Osteoblast (primary cell): ENCODE results near the gene ELOA. TPM values are rescaled to one million over a fixed set of nuclear protein-coding genes. Genes with fewer than 3 reads are reported as not detected.
"Not testable (repeated sequence)": the region's sequence is repeated elsewhere in the genome, so short reads cannot be mapped to it uniquely, and the experiment has no call there.

ENCODE experiments used
- DNase-seq: peaks from one replicate; pipeline ENCODE4 v3.0.0; 2011; ENCODE audit warnings: low spot score, mixed read lengths; ENCODE audit not compliant: insufficient read length; ENCODE audit errors: missing footprints
- H2AFZ ChIP-seq: 2 replicates; pipeline ENCODE4 v1.6.0; 2011; ENCODE audit warnings: mild to moderate bottlenecking, low read length
- H3K27ac ChIP-seq: 2 replicates; pipeline ENCODE4 v1.5.1; 2011; ENCODE audit warnings: mild to moderate bottlenecking, low read depth, low read length, moderate library complexity
- H3K27me3 ChIP-seq: 2 replicates; pipeline ENCODE4 v1.6.0; 2012; ENCODE audit warnings: mild to moderate bottlenecking, control low read depth, inconsistent platforms, low read length, moderate library complexity; ENCODE audit not compliant: insufficient read depth
- H3K36me3 ChIP-seq: 2 replicates; pipeline ENCODE4 v1.5.1; 2011; ENCODE audit warnings: mild to moderate bottlenecking, low read length, control low read depth, moderate library complexity; ENCODE audit not compliant: insufficient read depth
- H3K4me1 ChIP-seq: 2 replicates; pipeline ENCODE4 v1.5.1; 2011; ENCODE audit warnings: mild to moderate bottlenecking, low read length, control low read depth, moderate library complexity; ENCODE audit not compliant: insufficient read depth
- H3K4me2 ChIP-seq: 2 replicates; pipeline ENCODE4 v1.6.0; 2011; ENCODE audit warnings: mild to moderate bottlenecking, low read length; ENCODE audit not compliant: insufficient read depth
- H3K4me3 ChIP-seq: fragments of 200-600 bp; sonication (generic); 3 replicates; pipeline ENCODE4 v1.5.1; 2012; ENCODE audit warnings: mild to moderate bottlenecking, low read length, inconsistent platforms; ENCODE audit not compliant: insufficient read depth
- H3K79me2 ChIP-seq: 2 replicates; pipeline ENCODE4 v1.6.0; 2012; ENCODE audit warnings: mild to moderate bottlenecking, low read length, control low read depth, inconsistent platforms; ENCODE audit not compliant: insufficient read depth
- H3K9me3 ChIP-seq: 2 replicates; pipeline ENCODE4 v1.5.1; 2011; ENCODE audit warnings: low read depth, low read length, control low read depth
- H4K20me1 ChIP-seq: 2 replicates; pipeline ENCODE4 v1.6.0; 2012; ENCODE audit warnings: mild to moderate bottlenecking, low read length, control low read depth; ENCODE audit not compliant: insufficient read depth
- total RNA-seq: library from RNA; depleted of rRNA; stranded (reverse); fragments of >200 nt; gene quantifications from 2 replicates; pipeline ENCODE4 v1.2.3, GENCODE V29; 2012
- TF ChIP-seq, protein P1 (sequence below): IDR thresholded peaks from 2 replicates; pipeline ENCODE4 v1.5.1; 2011; ENCODE audit warnings: mild to moderate bottlenecking, low read depth, low read length, moderate library complexity; ENCODE audit errors: extremely low read depth

Gene ELOA
- total RNA-seq, 1 donor, result 42.0 TPM

DNA sequence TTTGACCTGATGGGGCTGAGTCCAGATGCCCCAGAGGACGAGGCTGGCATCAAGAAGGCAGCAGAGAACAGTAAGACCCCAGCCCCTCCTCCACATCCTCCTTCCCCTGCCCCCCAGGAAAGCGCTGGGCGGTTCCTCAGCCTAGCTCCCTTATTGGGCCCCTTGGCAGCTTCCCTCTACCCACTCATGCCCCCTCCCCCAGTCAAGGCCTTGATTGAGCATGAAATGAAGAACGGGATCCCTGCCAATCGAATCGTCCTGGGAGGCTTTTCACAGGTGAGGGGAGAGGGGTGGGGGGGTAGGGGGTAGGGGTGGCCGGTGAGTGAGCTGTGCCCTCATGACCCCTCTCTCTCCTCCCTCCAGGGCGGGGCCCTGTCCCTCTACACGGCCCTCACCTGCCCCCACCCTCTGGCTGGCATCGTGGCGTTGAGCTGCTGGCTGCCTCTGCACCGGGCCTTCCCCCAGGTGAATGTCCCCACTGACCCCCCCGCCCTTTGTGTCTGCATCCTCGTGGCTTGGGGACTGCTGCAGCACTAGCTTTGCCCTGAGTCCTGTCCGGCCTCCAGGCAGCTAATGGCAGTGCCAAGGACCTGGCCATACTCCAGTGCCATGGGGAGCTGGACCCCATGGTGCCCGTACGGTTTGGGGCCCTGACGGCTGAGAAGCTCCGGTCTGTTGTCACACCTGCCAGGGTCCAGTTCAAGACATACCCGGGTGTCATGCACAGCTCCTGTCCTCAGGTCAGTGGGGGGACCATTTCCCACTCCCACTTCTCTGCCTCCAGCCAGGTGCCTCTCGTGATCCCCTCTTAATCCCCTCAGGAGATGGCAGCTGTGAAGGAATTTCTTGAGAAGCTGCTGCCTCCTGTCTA, 50.8 kb downstream of the ELOA start:
- H3K9me3 ChIP-seq, result no peaks in the 10 kb centered on the region

DNA sequence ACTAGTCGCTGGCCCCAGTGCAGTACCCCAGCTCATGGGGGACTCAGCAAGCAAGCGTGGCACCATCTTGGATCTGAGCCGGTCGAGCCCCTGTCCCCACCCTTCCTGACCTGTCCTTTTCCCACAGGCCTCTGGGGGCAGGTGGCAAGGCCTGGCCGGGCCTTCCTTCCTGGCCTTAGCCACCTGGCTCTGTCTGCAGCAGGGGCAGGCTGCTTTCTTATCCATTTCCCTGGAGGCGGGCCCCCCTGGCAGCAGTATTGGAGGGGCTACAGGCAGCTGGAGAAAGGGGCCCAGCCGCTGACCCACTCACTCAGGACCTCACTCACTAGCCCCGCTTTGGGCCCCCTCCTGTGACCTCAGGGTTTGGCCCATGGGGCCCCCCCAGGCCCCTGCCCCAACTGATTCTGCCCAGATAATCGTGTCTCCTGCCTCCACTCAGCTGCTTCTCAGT, 51.5 kb downstream of the ELOA start:
- not testable (repeated sequence) for H3K4me2 ChIP-seq, H3K27ac ChIP-seq, H3K4me3 ChIP-seq, H3K27me3 ChIP-seq, H4K20me1 ChIP-seq, H2AFZ ChIP-seq, H3K9me3 ChIP-seq
- Histone ChIP-seq H3K36me3 (peaks cover 37% of the 10 kb centered on the region), H3K4me1 (peaks cover 27% of the 10 kb centered on the region), H3K79me2 (peaks cover 27% of the 10 kb centered on the region)
- DNase-seq, result peak; percentile 39

More for the DNA sequence above, 50.8 kb downstream of the ELOA start:
- H3K36me3 ChIP-seq, result peaks cover 36% of the 10 kb centered on the region
- TF ChIP-seq, protein P1, sequence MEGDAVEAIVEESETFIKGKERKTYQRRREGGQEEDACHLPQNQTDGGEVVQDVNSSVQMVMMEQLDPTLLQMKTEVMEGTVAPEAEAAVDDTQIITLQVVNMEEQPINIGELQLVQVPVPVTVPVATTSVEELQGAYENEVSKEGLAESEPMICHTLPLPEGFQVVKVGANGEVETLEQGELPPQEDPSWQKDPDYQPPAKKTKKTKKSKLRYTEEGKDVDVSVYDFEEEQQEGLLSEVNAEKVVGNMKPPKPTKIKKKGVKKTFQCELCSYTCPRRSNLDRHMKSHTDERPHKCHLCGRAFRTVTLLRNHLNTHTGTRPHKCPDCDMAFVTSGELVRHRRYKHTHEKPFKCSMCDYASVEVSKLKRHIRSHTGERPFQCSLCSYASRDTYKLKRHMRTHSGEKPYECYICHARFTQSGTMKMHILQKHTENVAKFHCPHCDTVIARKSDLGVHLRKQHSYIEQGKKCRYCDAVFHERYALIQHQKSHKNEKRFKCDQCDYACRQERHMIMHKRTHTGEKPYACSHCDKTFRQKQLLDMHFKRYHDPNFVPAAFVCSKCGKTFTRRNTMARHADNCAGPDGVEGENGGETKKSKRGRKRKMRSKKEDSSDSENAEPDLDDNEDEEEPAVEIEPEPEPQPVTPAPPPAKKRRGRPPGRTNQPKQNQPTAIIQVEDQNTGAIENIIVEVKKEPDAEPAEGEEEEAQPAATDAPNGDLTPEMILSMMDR, result no peak
- H3K4me2 ChIP-seq, result no peak overlapping the region
- peak; percentile 71 for DNase-seq
- H3K79me2 ChIP-seq, result peaks cover 27% of the 10 kb centered on the region
- no peak overlapping the region for H3K4me3 ChIP-seq
- H4K20me1 ChIP-seq, result peaks cover 8% of the 10 kb centered on the region
- H3K4me1 ChIP-seq, result peaks cover 24% of the 10 kb centered on the region
- no peaks in the 10 kb centered on the region for H3K27me3 ChIP-seq
- no peak overlapping the region for H2AFZ ChIP-seq
- no peak overlapping the region for H3K27ac ChIP-seq

DNA sequence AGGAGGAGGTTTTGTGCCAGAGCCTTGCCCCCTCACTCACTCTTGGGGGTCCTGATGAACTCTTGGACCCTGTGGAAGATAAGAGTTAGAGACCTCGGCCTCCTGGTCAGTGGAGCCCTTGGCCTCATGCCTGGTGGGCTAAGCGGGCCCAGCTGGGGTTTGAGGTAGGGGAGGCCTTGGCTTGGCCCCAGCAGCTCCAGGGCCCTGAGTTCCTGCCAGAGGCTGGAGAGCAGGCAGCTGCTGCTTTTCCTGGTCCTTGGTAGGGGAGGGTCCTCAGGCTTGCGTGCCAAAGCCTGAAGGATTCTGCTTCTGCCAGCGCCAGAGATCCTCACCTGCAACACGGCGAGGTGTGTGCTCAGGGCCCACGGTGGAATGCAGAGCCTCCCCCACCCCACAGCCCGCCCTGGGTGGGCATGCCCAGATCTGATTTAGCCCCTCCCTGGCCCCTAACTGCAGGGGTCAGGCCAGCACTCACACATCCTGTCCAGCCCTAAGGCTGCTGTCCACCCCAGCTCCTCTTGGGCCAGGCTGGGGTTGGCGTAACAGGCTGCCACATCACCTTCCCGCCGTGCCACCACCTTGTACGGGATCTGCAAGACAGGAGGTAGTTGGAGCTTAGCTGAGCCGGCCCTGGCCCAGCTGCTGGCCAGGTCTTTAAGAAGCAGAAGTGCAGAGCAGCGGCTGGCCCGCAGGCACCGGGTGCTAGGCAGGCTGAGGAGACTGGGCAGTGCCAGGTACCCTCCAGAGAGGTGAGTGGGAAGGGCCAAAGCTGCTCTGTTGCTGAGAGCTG, 52.6 kb downstream of the ELOA start:
- no peak for DNase-seq
- Histone ChIP-seq H3K4me3 (no peak overlapping the region), H3K9me3 (no peaks in the 10 kb centered on the region), H3K27me3 (no peaks in the 10 kb centered on the region), H3K36me3 (peaks cover 37% of the 10 kb centered on the region), H3K79me2 (peaks cover 27% of the 10 kb centered on the region), H4K20me1 (peaks cover 8% of the 10 kb centered on the region), H3K27ac (no peak overlapping the region), H2AFZ (no peak overlapping the region), H3K4me2 (no peak overlapping the region), H3K4me1 (peaks cover 18% of the 10 kb centered on the region)
- TF ChIP-seq, protein P1, result no peak

DNA sequence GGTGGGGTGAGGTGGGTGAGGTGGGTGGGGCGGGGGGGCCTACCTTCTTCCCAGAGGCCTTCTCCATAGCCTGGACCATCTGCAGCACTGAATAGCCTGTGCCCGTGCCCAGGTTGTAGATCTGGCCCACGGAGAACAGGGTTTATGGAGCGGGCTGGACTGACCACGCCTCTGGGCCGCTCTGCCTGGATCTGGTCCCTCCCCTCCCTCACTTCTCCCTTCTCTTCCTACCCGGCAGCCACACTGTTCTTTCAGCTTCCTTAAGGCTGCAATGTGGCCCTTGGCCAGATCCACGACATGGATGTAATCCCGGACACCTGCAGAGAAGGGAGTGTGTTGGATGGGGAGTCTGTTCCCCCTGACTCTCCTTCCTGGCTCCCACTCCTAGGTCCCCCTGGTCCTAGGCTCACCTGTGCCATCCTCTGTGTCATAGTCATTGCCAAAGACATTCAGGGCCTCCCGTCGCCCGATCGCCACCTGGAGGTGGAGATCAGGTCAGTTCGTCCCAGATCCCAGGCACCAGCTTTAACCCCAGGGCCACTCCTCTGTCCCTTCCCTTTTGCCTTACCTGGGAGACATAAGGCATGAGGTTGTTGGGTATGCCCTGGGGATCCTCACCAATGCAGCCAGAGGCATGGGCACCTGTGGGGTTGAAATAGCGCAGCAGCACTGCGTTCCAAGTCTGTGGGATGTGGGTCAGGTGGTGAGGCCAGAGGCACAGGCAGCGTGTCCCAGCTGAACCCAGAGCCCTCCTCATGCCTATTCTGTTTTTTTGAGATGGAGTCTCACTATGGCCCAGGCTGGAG, 53.4 kb downstream of the ELOA start:
- H3K9me3 ChIP-seq, result no peaks in the 10 kb centered on the region
- no peak overlapping the region for H3K4me2 ChIP-seq
- peaks cover 24% of the 10 kb centered on the region for H3K4me1 ChIP-seq
- peak; percentile 76 for DNase-seq
- H2AFZ ChIP-seq, result no peak overlapping the region
- H3K27me3 ChIP-seq, result no peaks in the 10 kb centered on the region
- no peak overlapping the region for H3K27ac ChIP-seq
- H3K36me3 ChIP-seq, result peaks cover 37% of the 10 kb centered on the region
- TF ChIP-seq, protein P1, result no peak
- H3K79me2 ChIP-seq, result peaks cover 22% of the 10 kb centered on the region
- peaks cover 5% of the 10 kb centered on the region for H4K20me1 ChIP-seq
- H3K4me3 ChIP-seq, result no peak overlapping the region
